HCT116 (cell line): ENCODE results near the gene PLD5. TPM values are rescaled to one million over a fixed set of nuclear protein-coding genes. Genes with fewer than 3 reads are reported as not detected.
"Not testable (repeated sequence)": the region's sequence is repeated elsewhere in the genome, so short reads cannot be mapped to it uniquely, and the experiment has no call there.

Experiments
- ATAC-seq: fragments of 200-7000 bp; cut with Tn5 transposase; 2 replicates; pipeline ENCODE4 v1.9.1; 2020; ENCODE audit warnings: mild to moderate bottlenecking, moderate library complexity
- BruUV-seq: library from RNA; stranded (reverse); fragments of 400-500 nt; replicated peaks from 2 replicates; lab custom pipeline; 2021; lab: Mats Ljungman, UMichigan
- CTCF ChIA-PET: fragments of 300-600 bp; sonication (Branson Sonifier 250); formaldehyde crosslinking; loops from one replicate; lab custom pipeline; 2021; ENCODE audit warnings: antibody characterized with exemption; lab: Charles Lee
- POLR2A ChIA-PET: fragments of 300-600, 350-600 bp; sonication (Branson Sonifier 250); formaldehyde crosslinking; loops from one replicate; lab custom pipeline; 2021; ENCODE audit warnings: antibody characterized with exemption; lab: Charles Lee
- RAD21 ChIA-PET, 2 experiments: fragments of 300-600 bp; sonication (Branson Sonifier 250); formaldehyde crosslinking; loops; one replicate each; lab custom pipeline; 2023; ENCODE audit warnings: low total read pairs in 2 of 2; ENCODE audit not compliant: uncharacterized antibody in 2 of 2, unreplicated experiment in 2 of 2, low non-redundant PET in 1 of 2; lab: Charles Lee
- DNase-seq: peaks from one replicate; pipeline ENCODE4 v3.0.0-alpha.2; 2010; ENCODE audit warnings: low read depth, low spot score
- H2AFZ ChIP-seq: fragments of 200-600 bp; shearing (Covaris generic), sonication (generic); 2 replicates; pipeline ENCODE4 v1.6.1; 2017; ENCODE audit warnings: low read depth, mixed run types, mixed read lengths, antibody characterized with exemption, low read length; ENCODE audit not compliant: poor library complexity, severe bottlenecking
- H3K27ac ChIP-seq: 2 replicates; pipeline ENCODE4 v1.5.1; 2012; ENCODE audit warnings: low read depth, low read length
- H3K27me3 ChIP-seq: fragments of 200-600 bp; sonication (generic); 2 replicates; pipeline ENCODE4 v1.6.1; 2016; ENCODE audit warnings: mixed run types, low read length, mixed read lengths; ENCODE audit not compliant: insufficient read depth
- H3K36me3 ChIP-seq, 2 experiments: fragments of 200-500 bp in 1 of 2; fragments of 200-600 bp in 1 of 2; sonication (Bioruptor generic) in 1 of 2; sonication (generic) in 1 of 2; 2 replicates each; pipeline versions ENCODE4 v1.5.1 to v1.6.1; 2014 to 2016; ENCODE audit warnings: low read length in 2 of 2, inconsistent platforms in 1 of 2, mixed read lengths in 1 of 2, mixed run types in 1 of 2; ENCODE audit not compliant: insufficient read depth in 2 of 2, control insufficient read depth in 1 of 2
- H3K4me1 ChIP-seq, 2 experiments: fragments of 200-600 bp in 1 of 2; sonication (generic) in 1 of 2; 2 replicates each; pipeline versions ENCODE4 v1.5.1 to v1.6.1; 2012 to 2017; ENCODE audit warnings: low read length in 2 of 2, inconsistent platforms in 1 of 2, mild to moderate bottlenecking in 1 of 2, mixed read lengths in 1 of 2, mixed run types in 1 of 2, moderate library complexity in 1 of 2; ENCODE audit not compliant: insufficient read depth in 2 of 2, control insufficient read depth in 1 of 2
- H3K4me2 ChIP-seq: fragments of 200-600 bp; sonication (generic); 2 replicates; pipeline ENCODE4 v1.6.1; 2017; ENCODE audit warnings: mixed run types, low read length, mixed read lengths
- H3K4me3 ChIP-seq, 2 experiments: fragments of 200-600 bp in 1 of 2; sonication (generic) in 1 of 2; replicated peaks in 1 of 2; 2 replicates each; pipeline ENCODE4 v1.5.1; 2011 to 2016; ENCODE audit warnings: low read length in 2 of 2, control low read depth in 1 of 2, low read depth in 1 of 2, mild to moderate bottlenecking in 1 of 2, mixed read lengths in 1 of 2, mixed run types in 1 of 2
- H3K79me2 ChIP-seq: fragments of 200-600 bp; sonication (generic); 2 replicates; pipeline ENCODE4 v1.6.1; 2017; ENCODE audit warnings: mild to moderate bottlenecking, mixed run types, low read length, moderate library complexity, mixed read lengths; ENCODE audit not compliant: insufficient read depth
- H3K9ac ChIP-seq: fragments of 200-600 bp; sonication (generic); 2 replicates; pipeline ENCODE4 v1.6.1; 2016; ENCODE audit warnings: low read length, mixed read lengths
- H3K9me2 ChIP-seq: fragments of 200-600 bp; sonication (generic), shearing (Covaris generic); 2 replicates; pipeline ENCODE4 v1.6.1; 2017; ENCODE audit warnings: mixed run types, mild to moderate bottlenecking, moderate library complexity; ENCODE audit not compliant: insufficient read depth
- H3K9me3 ChIP-seq, 2 experiments: fragments of 200-500 bp in 1 of 2; fragments of 200-600 bp in 1 of 2; sonication (Bioruptor generic) in 1 of 2; sonication (generic) in 1 of 2; 2 replicates each; pipeline ENCODE4 v1.6.1; 2014 to 2017; ENCODE audit warnings: low read length in 2 of 2, mixed read lengths in 2 of 2, inconsistent platforms in 1 of 2, low read depth in 1 of 2, mild to moderate bottlenecking in 1 of 2, mixed run types in 1 of 2, moderate library complexity in 1 of 2; ENCODE audit not compliant: control insufficient read depth in 1 of 2, insufficient read depth in 1 of 2
- H4K20me1 ChIP-seq: fragments of 200-600 bp; sonication (generic), shearing (Covaris generic); 2 replicates; pipeline ENCODE4 v1.6.1; 2017; ENCODE audit warnings: mixed run types, mild to moderate bottlenecking, moderate library complexity; ENCODE audit not compliant: insufficient read depth
- ATF3 ChIP-seq: IDR thresholded peaks from 2 replicates; pipeline ENCODE4 v1.6.1; 2012
- CEBPB ChIP-seq: IDR thresholded peaks from 2 replicates; pipeline ENCODE4 v1.6.1; 2012; ENCODE audit warnings: low read depth
- CTCF ChIP-seq, 3 experiments: fragments of 200-600 bp in 1 of 3; sonication (generic) in 1 of 3; IDR thresholded peaks in 2 of 3; conservative IDR thresholded peaks in 1 of 3; 2 replicates each; pipeline ENCODE4 v1.5.1; 2012 to 2017; ENCODE audit warnings: low read depth in 2 of 3, low read length in 2 of 3, antibody characterized with exemption in 1 of 3, borderline replicate concordance in 1 of 3, control low read depth in 1 of 3, mild to moderate bottlenecking in 1 of 3, mixed read lengths in 1 of 3, mixed run types in 1 of 3, moderate library complexity in 1 of 3; ENCODE audit not compliant: insufficient read depth in 1 of 3
- EGR1 ChIP-seq: IDR thresholded peaks from 2 replicates; pipeline ENCODE4 v1.6.1; 2012; ENCODE audit warnings: low read depth
- EZH2 ChIP-seq: fragments of 200-600 bp; sonication (generic); IDR thresholded peaks from 2 replicates; pipeline ENCODE4 v1.6.1; 2017; ENCODE audit warnings: antibody characterized with exemption, mixed run types
- EZH2phosphoT487 ChIP-seq: fragments of 200-600 bp; IDR thresholded peaks from 2 replicates; pipeline ENCODE4 v1.6.1; 2018; ENCODE audit warnings: antibody characterized with exemption, borderline replicate concordance
- FOSL1 ChIP-seq: IDR thresholded peaks from 2 replicates; pipeline ENCODE4 v1.6.1; 2012; ENCODE audit warnings: low read depth
- POLR2A ChIP-seq: IDR thresholded peaks from 2 replicates; pipeline ENCODE4 v1.7.0; 2011; ENCODE audit warnings: borderline replicate concordance; ENCODE audit not compliant: insufficient read depth, insufficient read length; ENCODE audit errors: extremely low read depth
- POLR2AphosphoS5 ChIP-seq: IDR thresholded peaks from 2 replicates; pipeline ENCODE4 v1.6.1; 2011; ENCODE audit warnings: mild to moderate bottlenecking, low read depth, low read length, moderate library complexity
- SIN3A ChIP-seq: IDR thresholded peaks from 2 replicates; pipeline ENCODE4 v1.6.1; 2012; ENCODE audit warnings: low read depth
- SP1 ChIP-seq: IDR thresholded peaks from 2 replicates; pipeline ENCODE4 v1.6.1; 2012; ENCODE audit warnings: low read depth
- SRF ChIP-seq: IDR thresholded peaks from 2 replicates; pipeline ENCODE4 v1.6.1; 2012; ENCODE audit warnings: low read depth
- TCF7L2 ChIP-seq: IDR thresholded peaks from 2 replicates; pipeline ENCODE4 v1.7.0; 2011; ENCODE audit warnings: borderline replicate concordance, inconsistent platforms; ENCODE audit not compliant: insufficient read depth, insufficient read length; ENCODE audit errors: extremely low read depth
- YY1 ChIP-seq: IDR thresholded peaks from 2 replicates; pipeline ENCODE4 v1.6.1; 2011; ENCODE audit warnings: low read length, low read depth, moderate library complexity, mild to moderate bottlenecking; ENCODE audit not compliant: insufficient replicate concordance; ENCODE audit errors: extremely low read depth
- ZBTB33 ChIP-seq: IDR thresholded peaks from 2 replicates; pipeline ENCODE4 v1.6.1; 2011; ENCODE audit warnings: mild to moderate bottlenecking, low read length, moderate library complexity; ENCODE audit not compliant: insufficient replicate concordance; ENCODE audit errors: extremely low read depth
- ZFX ChIP-seq: fragments of 450-650 bp; IDR thresholded peaks from 2 replicates; pipeline ENCODE4 v1.6.1; 2017
- ZNF274 ChIP-seq: fragments of 200-500 bp; sonication (Bioruptor generic); IDR thresholded peaks from 2 replicates; pipeline ENCODE4 v1.6.1; 2014; ENCODE audit warnings: mild to moderate bottlenecking, low read depth, low read length, inconsistent platforms
- intact Hi-C: fragments of 100-400 bp; cut with micrococcal nuclease; formaldehyde crosslinking; loops from 2 replicates; pipeline ENCODE4 v1.10.0; 2022
- total RNA-seq: library from RNA; stranded (reverse); gene quantifications from one replicate; pipeline ENCODE4 v1.2.1, GENCODE V29; 2021; ENCODE audit not compliant: unreplicated experiment

Gene PLD5
- total RNA-seq, 1 experiment from 2014 or later = not detected

- no TSS peak for BruUV-seq
- H3K9ac ChIP-seq = no peak overlapping the region
- H3K9me2 ChIP-seq = no peaks in the 10 kb centered on the region
- no peaks in the 10 kb centered on the region for H3K79me2 ChIP-seq
- H3K27me3 ChIP-seq = peaks cover 29% of the 10 kb centered on the region; the same call in 1 of the 2 replicates
- ATAC-seq (no peak), DNase-seq (no peak)
- no peak overlapping the region for H3K4me3 ChIP-seq
- no peak overlapping the region for H3K4me2 ChIP-seq
- no peaks in the 10 kb centered on the region for H4K20me1 ChIP-seq
- H3K36me3 ChIP-seq = no peaks in the 10 kb centered on the region
- POLR2A ChIA-PET = no interaction called here
- H3K9me3 ChIP-seq = no peaks in the 10 kb centered on the region
- CTCF ChIA-PET = no interaction called here
- TF ChIP-seq YY1 (no peak), CTCF (IDR thresholded peaks at IDR 0.05 in 2 of 3, conservative IDR thresholded peaks at IDR 0.05 in 1 of 3; ENCODE audit: borderline replicate concordance in 1 of 3, insufficient read depth in 1 of 3, low read depth in 2 of 3, low read length in 2 of 3) (no peak), ZBTB33 (no peak), EZH2phosphoT487 (no peak), POLR2A (no peak), EGR1 (no peak), SIN3A (no peak), SP1 (no peak), CEBPB (no peak), ATF3 (no peak), TCF7L2 (no peak), FOSL1 (no peak), SRF (no peak), ZFX (no peak), ZNF274 (no peak), EZH2 (no peak), POLR2AphosphoS5 (no peak)
- no peak overlapping the region for H2AFZ ChIP-seq
- intact Hi-C loops = no loop called here
- H3K4me1 ChIP-seq = no peaks in the 10 kb centered on the region
- H3K27ac ChIP-seq = no peak overlapping the region
- RAD21 ChIA-PET = no interaction called here
Observed at GRCh38 chr1:242100921-242101320, 423.6 kb downstream of the PLD5 start.

GRCh38 chr1:242097283-242097682, 427.2 kb downstream of the PLD5 start:
- H3K4me1 ChIP-seq, H3K4me3 ChIP-seq, intact Hi-C loops, H2AFZ ChIP-seq, ATAC-seq, BruUV-seq, H3K4me2 ChIP-seq, H3K79me2 ChIP-seq, H3K9me3 ChIP-seq, H3K9me2 ChIP-seq, H3K36me3 ChIP-seq, H3K9ac ChIP-seq, H3K27ac ChIP-seq, DNase-seq, H4K20me1 ChIP-seq, CTCF ChIA-PET, RAD21 ChIA-PET, POLR2A ChIA-PET: not testable (repeated sequence)
- H3K27me3 ChIP-seq = peaks cover 36% of the 10 kb centered on the region; the same call in 1 of the 2 replicates
